Ammon's horn (tissue), 1 donor: ENCODE data around the gene F13A1.
A peak's percentile ranks its signal among the peaks of the same experiment; 100 is the strongest.

Experiments
- DNase-seq: peaks from one replicate; pipeline ENCODE4 v3.0.0-alpha.2; 2016; ENCODE audit warnings: low spot score

F13A1 gene

DNA sequence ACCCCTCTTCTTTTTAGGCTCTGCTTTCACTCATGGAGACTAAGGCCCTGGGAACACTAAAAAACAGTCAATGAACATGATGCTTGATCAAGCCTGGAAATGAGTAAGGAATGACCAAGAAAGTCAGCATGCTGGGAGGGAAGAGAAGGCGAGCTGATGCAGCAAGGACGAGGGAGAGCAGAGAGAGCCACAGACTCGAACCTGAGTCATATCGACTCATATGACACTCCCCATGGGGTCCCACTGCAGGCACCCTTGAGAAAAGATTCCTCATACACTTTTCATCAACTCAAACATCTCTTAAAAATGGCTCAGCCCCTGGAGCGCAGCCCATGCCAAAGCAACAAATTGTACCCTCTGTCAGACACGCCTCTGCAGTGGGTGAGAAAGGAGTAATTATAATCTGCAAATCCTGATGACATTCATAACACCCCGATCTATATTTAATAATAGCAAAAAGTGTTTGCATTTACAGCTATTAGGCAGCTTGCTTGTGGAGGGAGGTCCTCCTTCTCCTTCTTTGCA is 127.2 kb downstream of the F13A1 start:
- peak; percentile 42 for DNase-seq

DNA sequence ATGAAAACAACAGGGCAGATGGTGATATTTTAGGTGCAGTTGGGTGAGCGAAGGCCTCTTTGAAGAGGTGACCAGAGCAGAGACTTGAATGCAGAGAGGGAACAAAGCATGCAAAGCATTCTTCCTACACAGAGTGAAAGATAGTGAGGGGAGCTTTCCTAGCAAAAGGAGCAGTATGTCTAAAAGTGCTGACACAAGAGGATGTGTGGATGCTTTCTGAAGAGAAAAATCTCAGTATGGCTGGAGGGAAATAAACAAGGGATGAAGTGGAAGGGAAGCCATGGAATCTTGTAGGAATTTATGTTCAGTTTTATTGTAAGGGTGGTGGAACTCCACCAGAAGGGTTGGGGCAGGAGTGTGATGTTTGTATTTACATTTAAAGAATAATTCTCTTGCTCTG is 128.6 kb downstream of the F13A1 start:
- DNase-seq: no peak

DNA sequence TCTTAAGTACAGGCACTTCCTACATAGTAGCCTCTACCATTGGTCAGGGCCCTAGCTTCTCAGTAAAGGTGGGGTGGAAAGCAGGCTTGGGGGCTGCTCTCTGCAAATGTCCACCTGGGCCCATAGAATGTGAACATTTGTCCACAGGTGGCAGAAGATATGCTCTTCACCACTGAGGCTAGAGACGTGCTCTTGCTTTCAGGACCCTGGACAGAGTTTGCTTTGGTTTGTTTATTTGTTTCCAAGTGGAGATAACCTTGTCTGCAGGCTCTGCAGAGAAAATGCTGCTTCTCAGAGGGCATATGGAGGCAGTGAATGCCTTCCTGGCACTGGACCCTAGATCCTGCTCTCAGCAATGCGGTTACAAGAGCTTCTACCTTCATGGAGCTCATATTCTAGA is 129.0 kb downstream of the F13A1 start:
- DNase-seq: no peak

DNA sequence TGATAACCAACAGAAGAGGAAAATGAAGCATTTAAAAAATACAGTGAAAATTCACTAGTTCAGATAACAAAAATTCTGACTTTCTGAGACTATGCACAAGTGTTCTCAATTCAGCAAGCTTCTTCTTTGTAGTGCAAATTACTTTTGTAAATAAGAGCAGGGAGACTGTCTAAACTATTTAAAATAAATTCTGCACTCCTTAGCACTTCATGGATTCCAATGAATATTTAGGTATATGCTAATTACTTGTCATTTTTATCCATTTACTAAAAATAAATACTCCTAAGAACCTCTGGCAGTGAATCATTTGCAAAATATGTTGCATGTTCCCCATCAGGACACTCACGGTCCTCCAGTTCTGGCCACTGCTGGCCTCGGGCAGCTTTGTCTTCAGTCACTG is 139.8 kb downstream of the F13A1 start:
- no peak for DNase-seq

DNA sequence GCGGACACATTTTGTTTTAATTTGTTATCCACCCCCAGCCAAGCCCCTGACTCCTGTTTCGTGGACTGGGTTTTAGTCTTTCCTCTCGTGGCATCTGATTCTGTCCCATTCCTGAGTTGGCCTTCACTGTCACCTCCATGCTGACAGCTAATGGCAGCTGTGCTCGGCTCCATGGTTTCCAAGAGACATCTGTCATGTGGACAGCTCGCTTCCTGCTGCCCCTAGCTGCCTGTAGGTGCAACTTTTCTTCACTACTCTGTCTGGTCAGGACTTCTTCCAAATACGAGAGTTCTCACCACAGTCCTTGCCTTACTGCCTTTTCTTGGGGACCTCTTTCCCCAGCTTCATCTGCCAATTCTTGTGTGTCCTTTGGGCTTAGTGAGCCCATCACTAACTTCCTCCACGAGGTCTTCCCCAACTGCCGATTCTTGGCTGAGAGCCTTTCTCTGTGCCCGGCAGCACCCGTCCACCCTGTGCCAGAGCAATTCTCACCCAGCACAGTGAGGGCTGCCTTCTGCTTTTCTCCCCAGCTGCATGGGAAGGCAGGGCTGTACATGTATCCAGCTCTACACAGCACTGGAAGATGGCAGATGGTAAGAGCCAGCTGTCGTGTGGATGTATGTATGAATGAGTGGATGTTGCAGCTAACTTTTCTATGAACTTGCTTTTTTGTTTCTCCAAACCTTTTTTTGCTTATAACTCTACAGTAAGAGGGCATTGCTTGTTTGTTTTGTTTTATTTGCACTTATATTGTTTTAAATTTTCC is 140.4 kb downstream of the F13A1 start:
- no peak for DNase-seq

DNA sequence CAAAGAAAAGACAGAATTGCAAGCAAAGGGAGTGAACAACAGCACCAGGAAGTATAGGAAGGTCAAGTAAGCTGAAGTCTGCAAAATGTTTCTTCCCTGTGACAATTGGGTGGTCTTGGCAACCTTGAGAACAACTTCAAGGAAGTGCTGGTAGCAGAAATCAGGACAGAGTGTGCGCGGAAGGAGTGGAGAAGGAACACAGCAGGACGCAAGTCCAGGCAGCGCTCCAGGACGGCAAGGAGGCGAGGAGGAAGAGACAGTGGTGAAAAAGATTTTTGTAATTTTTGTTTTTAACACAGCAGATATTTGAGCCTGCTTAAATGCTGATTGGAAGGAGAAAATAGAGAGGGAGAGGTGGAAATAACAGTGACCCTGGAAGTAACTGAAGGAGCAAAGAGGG is 141.7 kb downstream of the F13A1 start:
- DNase-seq: peak; percentile 25

DNA sequence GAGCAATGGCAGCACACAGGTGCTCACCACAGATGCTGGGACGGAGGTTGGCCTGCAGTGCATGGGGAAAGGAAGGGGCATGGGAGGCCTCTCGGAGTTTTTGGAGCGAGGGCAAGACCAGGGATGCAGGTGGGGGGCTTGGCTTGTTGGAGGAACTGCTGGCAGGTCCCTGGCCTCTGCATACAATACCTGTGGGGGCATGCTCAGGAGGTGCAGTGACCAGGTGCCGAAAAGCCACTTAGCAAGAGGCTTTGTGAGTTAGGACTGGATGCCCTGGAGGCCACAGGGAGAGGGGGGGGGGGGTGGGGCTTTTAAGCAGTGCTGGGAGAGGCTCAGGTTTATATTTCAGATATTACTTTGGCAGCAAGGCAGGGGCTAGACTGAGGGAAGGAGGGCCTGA is 142.7 kb downstream of the F13A1 start:
- no peak for DNase-seq

DNA sequence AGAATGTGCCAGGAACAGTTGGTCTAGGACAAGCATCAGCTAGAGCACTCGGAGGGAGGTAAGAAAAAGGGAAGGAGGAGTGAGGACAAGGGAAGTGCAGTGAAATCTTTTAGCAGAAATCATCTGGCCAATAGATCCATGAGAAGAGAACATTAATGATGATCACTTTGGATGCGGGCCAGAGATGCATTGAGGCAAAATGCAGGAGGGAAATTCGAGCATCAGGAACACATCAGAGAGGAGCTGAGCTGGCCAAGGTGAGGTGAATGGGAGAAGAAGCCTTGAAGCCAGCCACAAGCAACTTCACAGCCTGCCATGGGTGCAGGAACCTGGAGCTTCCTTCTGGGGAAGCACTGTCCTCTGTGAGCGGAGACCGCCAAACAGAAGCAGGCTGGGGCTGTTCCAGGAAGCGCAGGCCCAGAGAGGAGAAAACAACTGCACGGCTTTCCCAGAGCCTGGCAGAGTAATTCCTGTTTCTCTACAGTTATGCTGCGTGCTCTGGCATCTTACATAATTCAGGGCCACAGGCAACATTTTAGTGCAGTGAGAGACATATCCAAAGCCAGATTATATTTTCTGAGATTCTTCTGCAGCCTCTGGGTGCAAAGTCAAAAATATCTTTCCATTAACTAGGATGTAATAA is 143.8 kb downstream of the F13A1 start:
- DNase-seq: peak; percentile 24

DNA sequence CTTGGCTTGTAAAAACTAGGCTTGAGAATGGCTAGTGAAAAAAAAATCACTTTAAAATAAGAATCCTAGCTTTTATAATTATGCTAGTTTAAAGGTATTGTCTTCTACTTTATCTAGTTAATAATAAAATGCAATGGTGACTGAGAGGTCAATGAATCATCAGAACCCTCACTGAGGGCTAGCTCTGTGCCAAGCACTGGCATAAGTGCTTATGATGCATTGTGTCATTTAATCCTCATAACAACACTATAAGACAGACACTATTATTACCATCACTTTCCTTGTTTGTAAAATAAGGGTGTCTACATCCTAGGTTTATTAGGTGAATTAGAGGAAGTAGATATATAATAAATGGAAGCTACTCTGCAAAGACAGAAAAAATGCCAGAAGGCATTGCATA is 144.3 kb downstream of the F13A1 start:
- no peak for DNase-seq

DNA sequence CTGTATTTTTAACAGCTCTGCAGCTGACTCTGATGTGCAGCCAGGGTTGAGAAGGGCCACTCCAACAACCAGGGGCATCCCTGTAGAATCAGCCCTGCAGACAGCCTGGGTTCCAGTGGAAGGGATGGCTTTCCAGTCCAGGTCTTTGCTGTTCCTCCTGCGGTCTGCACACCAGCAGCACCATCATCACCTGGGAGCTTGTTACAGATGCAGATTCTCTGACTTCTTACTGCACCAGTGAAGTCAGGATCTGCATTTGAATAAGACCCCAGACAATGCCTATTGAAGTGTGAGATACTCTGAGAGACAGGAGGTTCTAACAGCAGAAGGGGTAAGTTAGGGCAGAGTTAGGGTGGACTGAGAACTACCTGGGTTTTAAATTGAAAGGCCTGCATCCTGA is 151.3 kb downstream of the F13A1 start:
- DNase-seq: no peak

DNA sequence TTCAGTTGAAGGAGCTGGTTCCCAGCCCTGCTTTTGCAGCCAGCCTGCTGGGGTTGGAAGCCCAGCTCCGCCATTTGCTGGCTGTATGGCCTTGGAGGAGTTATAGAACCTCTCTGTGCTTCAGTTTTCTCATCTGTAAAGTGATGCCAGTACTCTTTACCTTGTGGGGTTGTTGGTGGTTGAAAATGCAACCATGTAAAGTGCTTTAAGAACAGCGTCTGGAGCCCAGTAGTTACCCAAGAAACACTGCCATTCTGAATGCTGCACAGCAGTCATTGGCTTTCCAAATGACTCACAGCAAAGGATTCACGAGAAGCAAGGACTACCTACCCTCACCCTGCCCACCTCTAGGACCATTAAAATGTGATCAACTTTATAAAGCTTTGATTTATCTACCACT is 154.4 kb downstream of the F13A1 start:
- DNase-seq: no peak

DNA sequence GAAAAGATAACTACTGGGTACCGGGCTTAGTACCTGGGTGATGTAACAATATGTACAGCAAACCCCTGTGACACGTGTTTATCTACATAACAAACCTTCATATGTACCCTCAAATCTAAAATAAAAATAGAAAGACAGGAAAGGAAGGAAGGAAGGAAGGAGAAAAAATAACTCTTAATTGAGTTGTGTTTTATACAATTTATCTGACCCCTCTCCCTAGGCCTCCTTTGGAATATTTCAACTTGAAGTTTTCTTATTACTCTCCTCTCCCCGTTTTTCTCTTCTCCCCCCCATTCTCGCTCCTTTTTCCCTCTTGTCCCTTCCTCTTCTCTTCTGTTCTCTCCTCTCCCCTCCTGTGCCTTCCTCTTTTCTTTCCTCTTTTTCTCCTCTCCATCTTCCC is 156.1 kb downstream of the F13A1 start:
- DNase-seq: no peak

DNA sequence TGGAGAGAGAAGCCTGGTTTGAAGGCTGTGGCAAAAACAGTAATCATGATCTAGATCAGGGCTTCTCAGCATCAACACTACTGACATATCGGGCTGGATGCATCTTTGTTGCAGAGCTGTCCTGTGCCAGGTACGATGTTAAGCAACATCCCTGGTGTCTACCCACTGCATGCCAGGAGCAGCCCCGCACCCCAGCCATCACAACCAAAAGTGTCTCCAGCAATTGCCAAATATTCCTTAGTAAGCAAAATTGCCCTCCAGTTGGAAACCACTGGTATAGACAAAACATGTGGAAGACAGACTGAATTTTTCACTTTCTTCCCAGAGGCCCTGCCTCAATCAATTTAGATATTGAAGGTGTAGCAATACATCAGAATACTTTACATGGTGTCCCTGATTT is 166.1 kb downstream of the F13A1 start:
- DNase-seq: no peak

DNA sequence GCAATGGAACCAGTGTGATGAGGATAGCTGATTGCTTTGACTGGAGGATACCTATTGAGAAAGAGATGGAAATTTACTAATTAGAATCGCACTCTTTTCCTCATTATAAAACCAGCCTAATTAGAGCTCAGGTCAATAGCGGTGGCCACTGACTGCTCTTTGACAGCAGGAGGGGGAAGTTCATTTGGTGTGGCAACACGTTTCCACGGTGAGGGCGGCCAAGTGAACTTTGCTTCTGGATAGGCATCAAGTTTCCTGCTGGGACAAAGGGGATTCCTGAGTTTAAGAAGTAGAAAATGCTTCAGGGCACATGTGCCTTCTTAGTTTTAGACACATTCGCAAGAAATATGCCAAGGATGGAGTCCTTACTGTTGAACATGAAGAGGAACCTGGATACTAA is 168.4 kb downstream of the F13A1 start:
- peak; percentile 25 for DNase-seq

DNA sequence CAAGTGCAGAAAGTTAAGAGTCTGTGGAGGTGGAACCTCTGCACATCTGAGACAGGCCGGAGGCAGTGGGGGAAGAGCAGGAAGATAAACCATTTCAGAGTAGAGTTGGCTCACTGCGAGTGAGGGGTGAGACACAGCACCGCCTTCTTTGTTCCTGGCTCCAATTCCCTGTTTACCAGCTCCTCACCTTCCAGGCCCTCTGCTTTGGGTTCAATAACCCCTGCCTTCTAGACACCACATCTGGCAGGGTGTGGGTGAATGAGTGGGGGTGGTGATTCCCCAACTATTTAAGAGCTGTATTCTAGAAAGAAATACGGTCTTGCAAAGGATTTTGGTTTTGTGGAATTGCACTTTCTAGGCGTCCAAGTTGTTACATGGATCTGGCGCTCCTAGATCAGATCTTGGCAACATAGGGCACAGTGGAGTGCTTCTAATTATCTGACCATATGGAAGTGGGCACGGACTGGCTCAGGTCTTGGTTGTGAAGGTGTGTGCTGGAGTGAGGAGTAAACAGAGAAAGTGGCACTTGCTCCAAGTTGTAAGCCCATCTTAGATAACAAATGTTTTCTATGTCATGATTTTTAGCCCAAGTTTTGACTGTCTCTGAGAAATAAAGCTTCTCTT is 172.2 kb downstream of the F13A1 start:
- no peak for DNase-seq

DNA sequence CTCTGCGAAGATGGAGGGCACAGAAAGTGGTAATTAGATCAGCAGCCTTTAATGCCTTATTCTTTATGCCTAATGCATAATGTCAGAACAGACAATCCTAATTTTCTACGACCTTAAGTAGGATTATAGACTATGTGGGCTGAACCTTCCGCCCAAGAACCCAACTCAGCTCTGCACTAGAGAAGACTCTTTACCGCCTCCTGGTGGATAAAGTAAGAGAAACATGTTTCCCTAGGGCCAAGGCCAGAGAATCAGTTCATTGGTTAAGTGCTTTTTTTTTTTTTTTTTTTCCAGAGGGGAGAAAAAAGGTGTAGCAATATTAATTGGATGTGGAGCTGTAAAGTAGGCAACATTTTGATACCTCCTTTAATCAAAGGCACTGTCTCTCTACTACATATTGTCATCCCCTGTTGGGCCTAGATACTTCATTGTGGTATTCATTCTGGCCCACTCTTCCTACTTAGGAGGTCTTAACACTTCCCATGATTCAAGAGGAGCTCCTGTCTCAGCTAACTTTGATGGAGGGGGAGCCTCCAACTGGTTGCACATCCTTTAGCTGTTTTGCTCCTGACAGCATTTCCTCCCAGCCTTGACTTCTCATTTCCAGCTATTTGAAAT is 188.9 kb downstream of the F13A1 start:
- no peak for DNase-seq

DNA sequence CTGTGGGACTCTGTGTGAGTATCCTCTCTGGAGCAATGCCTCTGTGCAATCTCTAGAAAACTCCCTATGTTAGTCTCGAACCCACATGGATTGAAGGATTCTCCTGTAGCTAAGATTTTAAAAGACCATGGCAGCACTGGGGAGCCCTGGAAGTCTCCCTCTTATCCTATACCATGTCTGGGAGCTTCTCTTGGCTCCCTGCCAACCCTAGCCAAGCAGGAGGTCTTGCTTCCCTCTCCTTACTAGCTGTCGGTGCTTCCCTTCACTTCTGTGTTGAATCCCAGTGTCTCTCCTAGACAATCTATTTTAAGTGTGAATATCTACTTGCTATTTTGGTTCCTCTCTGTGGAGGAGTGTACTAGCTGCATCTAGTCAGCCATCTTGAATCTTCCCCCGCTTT is 195.0 kb downstream of the F13A1 start:
- no peak for DNase-seq

DNA sequence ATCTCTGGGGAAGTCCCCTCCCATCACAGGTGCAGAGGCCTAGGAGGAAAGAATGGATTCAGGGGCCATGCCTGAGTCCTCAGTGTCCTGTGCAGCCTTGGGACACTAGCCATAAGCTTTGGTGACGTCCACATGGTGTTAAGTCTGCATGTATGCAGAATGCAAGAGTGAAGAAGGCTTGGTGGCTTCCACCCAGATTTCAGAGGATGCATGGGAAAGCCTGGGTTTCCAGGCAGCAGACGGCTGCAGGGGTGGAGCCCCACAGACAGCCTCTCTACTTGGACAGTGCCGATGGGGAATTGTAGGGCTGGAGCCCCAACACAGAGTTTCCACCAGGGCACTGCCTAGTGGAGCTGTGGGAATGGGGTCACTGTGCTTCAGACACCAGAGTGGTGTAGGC is 196.7 kb downstream of the F13A1 start:
- no peak for DNase-seq

DNA sequence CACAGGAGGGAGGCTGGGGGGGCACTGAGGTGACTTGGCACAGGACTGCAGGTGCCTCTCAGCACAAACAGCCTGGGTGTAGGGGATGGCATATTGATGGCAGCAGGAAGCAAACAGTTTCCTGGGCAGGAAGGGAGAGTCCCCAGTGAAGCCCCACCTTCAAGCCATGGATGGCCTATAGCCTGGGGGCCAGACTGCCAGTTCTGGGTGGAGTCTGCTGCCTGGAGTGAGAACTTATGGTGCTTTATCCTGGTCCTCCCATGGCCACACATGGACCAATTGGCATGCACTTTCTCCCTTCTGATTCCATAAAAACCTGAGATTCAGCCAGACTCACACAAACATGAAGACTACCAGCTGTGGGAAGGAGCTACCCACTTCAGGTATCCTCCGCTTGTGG is 198.5 kb downstream of the F13A1 start:
- no peak for DNase-seq

DNA sequence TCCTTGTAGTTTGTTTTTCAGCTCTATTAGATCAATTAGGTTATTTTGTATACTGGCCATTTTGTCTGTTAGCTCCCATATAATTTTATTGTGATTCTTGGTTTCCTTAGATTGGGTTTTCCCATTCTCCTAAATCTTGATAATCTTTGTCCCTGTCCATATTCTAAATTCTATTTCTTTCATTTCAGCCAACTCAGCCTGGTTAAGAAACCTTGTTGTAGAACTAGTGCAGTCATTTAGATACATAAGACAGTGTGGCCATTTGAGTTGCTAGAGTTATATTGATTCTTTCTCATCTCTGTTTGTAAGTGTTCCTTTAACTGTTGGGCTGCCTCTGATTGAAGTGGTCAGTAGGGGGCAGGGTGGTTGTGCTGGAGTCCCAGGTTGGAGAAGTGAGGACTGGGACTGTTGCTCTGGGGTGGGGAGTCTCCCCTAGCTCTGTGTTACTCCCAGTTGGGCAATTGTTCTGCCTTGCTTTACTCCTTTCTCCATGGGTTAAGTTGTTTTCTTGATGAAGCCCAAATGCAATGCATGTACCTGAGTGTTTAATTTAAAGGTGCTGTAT is 214.9 kb downstream of the F13A1 start:
- DNase-seq: no peak
